ENCODE measurements around the gene LRFN3. TPM values are rescaled to one million over a fixed set of nuclear protein-coding genes. Genes with fewer than 3 reads are reported as not detected.

Gene LRFN3
- total and polyA plus RNA-seq, 2 of the 4 experiments (the other 2 are of a cell fraction): 0.36 to 4.8 TPM

DNA sequence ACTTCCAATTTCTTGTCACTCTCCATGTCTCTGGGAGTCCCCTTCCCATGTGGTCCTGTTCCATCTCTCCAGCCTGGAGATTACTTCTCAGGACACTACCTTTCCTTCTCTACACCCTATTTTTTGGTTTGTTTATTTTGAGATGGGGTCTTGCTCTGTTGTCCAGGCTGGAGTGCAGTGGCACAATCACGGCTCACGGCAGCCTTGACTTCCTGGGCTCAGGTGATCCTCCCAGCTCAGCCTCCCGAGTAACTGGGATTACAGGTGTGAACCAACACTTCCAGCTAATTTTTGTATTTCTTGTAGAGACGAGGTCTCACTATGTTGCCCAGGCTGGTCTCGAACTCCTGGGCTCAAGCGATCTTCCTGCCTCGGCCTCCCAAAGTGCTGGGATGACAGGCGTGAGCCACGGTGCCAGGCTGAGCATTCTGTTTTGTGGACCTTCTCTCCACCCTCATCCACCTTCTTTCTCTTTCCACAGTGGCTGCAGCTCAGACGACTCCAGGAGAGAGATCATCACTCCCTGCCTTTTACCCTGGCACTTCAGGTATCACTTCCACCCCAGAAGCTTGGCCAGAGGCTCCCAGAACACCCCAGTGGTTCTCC, 33.2 kb upstream of the LRFN3 start:
- no peaks in the 10 kb centered on the region for H3K9me3 ChIP-seq (ENCODE audit: control insufficient read depth, insufficient read depth, low read length)
- peaks cover 37% of the 10 kb centered on the region for H3K4me1 ChIP-seq (ENCODE audit: control insufficient read depth, insufficient read depth, low read length)
- H4K5ac ChIP-seq (ENCODE audit: low read depth, low read length): peak overlapping the region; percentile 93
- peak overlapping the region; percentile 94 for H2BK20ac ChIP-seq (ENCODE audit: low read depth, low read length)
- no peak overlapping the region for H3K4me3 ChIP-seq (ENCODE audit: insufficient read depth, low read depth, low read length)
- peak overlapping the region; percentile 29; the same call in 1 of the 2 replicates for H3K23ac ChIP-seq (ENCODE audit: low read depth, low read length)
- peak overlapping the region; percentile 26 for H3K18ac ChIP-seq (ENCODE audit: low read depth, low read length)
- H3K27ac ChIP-seq (ENCODE audit: insufficient read depth, low read length): peak overlapping the region; percentile 72
- peak overlapping the region; percentile 25 for H3K4me2 ChIP-seq (ENCODE audit: low read depth, low read length)
- no peaks in the 10 kb centered on the region for H4K20me1 ChIP-seq (ENCODE audit: insufficient read depth, low read length)
- CTCF ChIA-PET: no interaction called here
- dilution Hi-C loops (cut with HindIII; ENCODE audit: low sequenced_read_pairs, unreplicated experiment): no loop called here
- H3K36me3 ChIP-seq (ENCODE audit: control insufficient read depth, insufficient read depth, low read length): no peaks in the 10 kb centered on the region
- no peak for TF ChIP-seq BHLHE40 (IDR thresholded peaks at IDR 0.05; ENCODE audit: low read depth, low read length)
- TF ChIP-seq MAZ (IDR thresholded peaks at IDR 0.05; ENCODE audit: borderline replicate concordance, low read depth, low read length): no peak
- TF ChIP-seq MXI1 (IDR thresholded peaks at IDR 0.05; ENCODE audit: borderline replicate concordance, low read depth, low read length): no peak
- TF ChIP-seq, protein P1, sequence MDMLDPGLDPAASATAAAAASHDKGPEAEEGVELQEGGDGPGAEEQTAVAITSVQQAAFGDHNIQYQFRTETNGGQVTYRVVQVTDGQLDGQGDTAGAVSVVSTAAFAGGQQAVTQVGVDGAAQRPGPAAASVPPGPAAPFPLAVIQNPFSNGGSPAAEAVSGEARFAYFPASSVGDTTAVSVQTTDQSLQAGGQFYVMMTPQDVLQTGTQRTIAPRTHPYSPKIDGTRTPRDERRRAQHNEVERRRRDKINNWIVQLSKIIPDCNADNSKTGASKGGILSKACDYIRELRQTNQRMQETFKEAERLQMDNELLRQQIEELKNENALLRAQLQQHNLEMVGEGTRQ (IDR thresholded peaks at IDR 0.05; ENCODE audit: low read depth, low read length): no peak
- no peak for TF ChIP-seq RFX5 (IDR thresholded peaks at IDR 0.05; ENCODE audit: low read depth, low read length)
- no peak for TF ChIP-seq RAD21 (IDR thresholded peaks at IDR 0.05; ENCODE audit: low read length)
- no peak for TF ChIP-seq CHD1 (IDR thresholded peaks at IDR 0.05; ENCODE audit: low read depth, low read length)
- no peak for TF ChIP-seq MAFK (IDR thresholded peaks at IDR 0.05; ENCODE audit: low read depth, low read length)
- no peak for TF ChIP-seq POLR2A (IDR thresholded peaks at IDR 0.05; ENCODE audit: low read depth, low read length)
- TF ChIP-seq FOS (IDR thresholded peaks at IDR 0.05; ENCODE audit: low read depth, low read length): no peak
- peak overlapping the region; percentile 78; the same call in 1 of the 3 replicates for H2BK15ac ChIP-seq (ENCODE audit: low read depth, low read length)
- H3K4ac ChIP-seq (ENCODE audit: low read depth, low read length): peak overlapping the region; percentile 93
- H4K8ac ChIP-seq (ENCODE audit: low read depth in 2 of 2, low read length in 2 of 2): peak overlapping the region; percentile 77 to 98
- peak overlapping the region; percentile 83 for H2BK120ac ChIP-seq (ENCODE audit: low read depth, low read length)
- H2AK9ac ChIP-seq (replicated peaks; ENCODE audit: low read depth, low read length, poor library complexity): peak overlapping the region; percentile 88
- peak overlapping the region; percentile 58; the same call in 1 of the 2 replicates for H3K9ac ChIP-seq (ENCODE audit: low read depth, low read length)
- H3K9me1 ChIP-seq (ENCODE audit: insufficient read depth, low read length): peaks cover 22% of the 10 kb centered on the region
- peak overlapping the region; percentile 91 for H4K91ac ChIP-seq (ENCODE audit: insufficient read depth, low read depth, low read length)
- H2BK5ac ChIP-seq (ENCODE audit: low read depth, low read length, poor library complexity, severe bottlenecking): peak overlapping the region; percentile 59
- POLR2A ChIA-PET (ENCODE audit: unreplicated experiment): no interaction called here
- H3K14ac ChIP-seq (replicated peaks; ENCODE audit: low read depth, low read length): peak overlapping the region; percentile 87; the same call in 1 of the 2 replicates
- H3K79me1 ChIP-seq (ENCODE audit: low read depth in 1 of 2, low read length in 2 of 2): peaks cover 8 to 22% of the 10 kb centered on the region in 2 experiments; a peak in 3 of 4 replicates
- H2AK5ac ChIP-seq (ENCODE audit: low read depth, low read length): peak overlapping the region; percentile 98
- H2AFZ ChIP-seq (replicated peaks; ENCODE audit: low read length, poor library complexity): peak overlapping the region; percentile 89
- 86% methylated on average over 5 of the region's 10 CpGs; no CpG with 5 or more reads in 1 of the 2 experiments for WGBS, 2 experiments (ENCODE audit: extremely low coverage in 2 of 2, insufficient read length in 1 of 2)
- DNase-seq (no peak), ATAC-seq (ENCODE audit: low read depth) (no peak)
- BruUV-seq (replicated peaks): no TSS peak
- no peaks in the 10 kb centered on the region for H3K27me3 ChIP-seq (ENCODE audit: control insufficient read depth, insufficient read depth, low read length)
- in situ Hi-C loops (cut with MboI; ENCODE audit: low sequenced_read_pairs): no loop called here
- H3K56ac ChIP-seq (ENCODE audit: extremely low read depth, insufficient read depth, low read length): no peak overlapping the region
- intact Hi-C loops (cut with micrococcal nuclease): no loop called here
